DMS114 treated with DMSO at 0.1 percent for 48 hours (cell line): ENCODE data around the gene AQP9.
"Not testable (repeated sequence)": the region's sequence is repeated elsewhere in the genome, so short reads cannot be mapped to it uniquely, and the experiment has no call there.

Source experiments
- DNase-seq: peaks from one replicate; lab custom pipeline; 2025; ENCODE audit not compliant: unreplicated experiment; lab: John Stamatoyannopoulos, UW

The AQP9 gene

GRCh38 chr15:58138106-58138505 is at the start of gene AQP9:
AQP9 (plus strand) TSS chr15:58138381; CDS start chr15:58138566, 185 bp downstream.
- DNase-seq = no peak

GRCh38 chr15:58095415-58095814 is 42.8 kb upstream of the AQP9 start:
- DNase-seq = no peak

GRCh38 chr15:58096529-58097084 is 41.6 kb upstream of the AQP9 start:
- DNase-seq = no peak

- no peak for DNase-seq
These were observed 34.7 kb upstream of the AQP9 start for GRCh38 chr15:58103482-58103881.

- DNase-seq = no peak
These were observed 30.1 kb upstream of the AQP9 start for GRCh38 chr15:58108117-58108516.

- no peak for DNase-seq
These were observed 28.8 kb upstream of the AQP9 start for GRCh38 chr15:58109419-58109818.

- no peak for DNase-seq
These were observed 27.0 kb upstream of the AQP9 start for GRCh38 chr15:58110999-58111717.

- DNase-seq = no peak
These were observed 26.5 kb upstream of the AQP9 start for GRCh38 chr15:58111718-58112104.

GRCh38 chr15:58113358-58113757 is 24.8 kb upstream of the AQP9 start:
- DNase-seq = not testable (repeated sequence)

- no peak for DNase-seq
These were observed 23.8 kb upstream of the AQP9 start for GRCh38 chr15:58114388-58114787.

- DNase-seq = no peak
These were observed 23.4 kb upstream of the AQP9 start for GRCh38 chr15:58114812-58115211.

- no peak for DNase-seq
These were observed 22.5 kb upstream of the AQP9 start for GRCh38 chr15:58115692-58116091.

GRCh38 chr15:58117619-58118018 is 20.6 kb upstream of the AQP9 start:
- no peak for DNase-seq

- DNase-seq = no peak
These were observed 19.9 kb upstream of the AQP9 start for GRCh38 chr15:58118272-58118671.

GRCh38 chr15:58119016-58119415 is 19.2 kb upstream of the AQP9 start:
- no peak for DNase-seq

GRCh38 chr15:58124585-58124984 is 13.6 kb upstream of the AQP9 start:
- no peak for DNase-seq

GRCh38 chr15:58125333-58125732 is 12.8 kb upstream of the AQP9 start:
- DNase-seq = no peak

GRCh38 chr15:58134886-58135285 is 3.3 kb upstream of the AQP9 start:
- no peak for DNase-seq

- DNase-seq = no peak
These were observed 2.5 kb upstream of the AQP9 start for GRCh38 chr15:58135511-58136174.

GRCh38 chr15:58136731-58137130 is 1.4 kb upstream of the AQP9 start:
- DNase-seq = no peak

GRCh38 chr15:58137686-58138085 is 495 bp upstream of the AQP9 start:
- DNase-seq = no peak

- no peak for DNase-seq
These were observed 1.3 kb downstream of the AQP9 start for GRCh38 chr15:58139276-58139988.
